Measurements from ENCODE around the gene PHC2. TPM values are rescaled to one million over a fixed set of nuclear protein-coding genes. Genes with fewer than 3 reads are reported as not detected.

Gene PHC2
- total and polyA plus RNA-seq, 9 of the 15 experiments (the other 6 are each of a cell fraction or from before 2014, with no cell fraction given) = 3.1 to 67.6 (median 34.6) TPM

GRCh38 chr1:33466159-33466558 is 35.3 kb upstream of the PHC2 start:
- H3K27me3 ChIP-seq (ENCODE audit: control insufficient read depth in 2 of 2, insufficient read depth in 2 of 2, low read length in 2 of 2) = peaks cover 4 to 36% of the 10 kb centered on the region in 2 experiments; a peak in 3 of 5 replicates
- peaks cover 0 to 5% of the 10 kb centered on the region in 2 experiments; a peak in 3 of 5 replicates for H3K4me1 ChIP-seq (replicated peaks in 1 of 2; ENCODE audit: control insufficient read depth in 2 of 2, insufficient read depth in 2 of 2, low read length in 2 of 2)
- WGBS (ENCODE audit: insufficient coverage, low coverage, missing lambda C conversion rate) = 2% methylated on average over 5 of the region's 6 CpGs
- CTCF ChIA-PET (ENCODE audit: low intra/inter-chr PET ratio) = no interaction called here
- H3K27ac ChIP-seq (ENCODE audit: extremely low read depth, low read depth, low read length) = no peak overlapping the region
- POLR2A ChIA-PET = interaction anchor here (0.7 kb wide), 2 partner anchors 10 to 400 kb away, joined by 3 to 5 read pairs; no protein-coding TSS in a partner anchor
- H3K79me2 ChIP-seq (ENCODE audit: control insufficient read depth, insufficient read depth, low read length) = no peaks in the 10 kb centered on the region
- no peaks in the 10 kb centered on the region for H3K9me1 ChIP-seq (ENCODE audit: control insufficient read depth, insufficient read depth, low read length)
- no peak overlapping the region for H3K4me3 ChIP-seq
- DNase-seq (ENCODE audit: extremely low read depth in 1 of 4, low spot score in 3 of 4) = no peak
- intact Hi-C loops (cut with micrococcal nuclease) = loop anchor here (5.0 kb wide), 1 partner anchor 249 kb away; no protein-coding TSS in a partner anchor
- TF ChIP-seq CBX1 (IDR thresholded peaks at IDR 0.05; ENCODE audit: low read depth) (no peak), ZNF253 (CRISPR knock-in tag; conservative IDR thresholded peaks at IDR 0.05) (no peak), TSC22D4 (tag; IDR thresholded peaks at IDR 0.05) (no peak), CREM (IDR thresholded peaks at IDR 0.05; ENCODE audit: low read depth) (no peak), CSDE1 (IDR thresholded peaks at IDR 0.05) (no peak), RUNX1 (IDR thresholded peaks at IDR 0.05; ENCODE audit: low read depth) (no peak), CHD4 (IDR thresholded peaks at IDR 0.05; ENCODE audit: insufficient read depth, insufficient replicate concordance, low read depth, low read length, poor library complexity, severe bottlenecking) (no peak), PRDM10 (IDR thresholded peaks at IDR 0.05; ENCODE audit: partially characterized antibody) (no peak), HOXB6 (CRISPR knock-in tag; IDR thresholded peaks at IDR 0.05; ENCODE audit: borderline replicate concordance) (no peak), RNF2 (IDR thresholded peaks at IDR 0.05) (no peak), ZNF766 (CRISPR knock-in tag; conservative IDR thresholded peaks at IDR 0.05) (no peak), TCF3 (CRISPR knock-in tag; IDR thresholded peaks at IDR 0.05) (no peak), SRSF9 (IDR thresholded peaks at IDR 0.05; ENCODE audit: borderline replicate concordance, low read depth, low read length) (no peak), RBFOX2 (IDR thresholded peaks at IDR 0.05; ENCODE audit: low read depth, low read length) (no peak), BRD9 (IDR thresholded peaks at IDR 0.05; ENCODE audit: low read depth, partially characterized antibody) (no peak), EP400 (IDR thresholded peaks at IDR 0.05) (no peak)
- TF ChIP-seq, protein P1, sequence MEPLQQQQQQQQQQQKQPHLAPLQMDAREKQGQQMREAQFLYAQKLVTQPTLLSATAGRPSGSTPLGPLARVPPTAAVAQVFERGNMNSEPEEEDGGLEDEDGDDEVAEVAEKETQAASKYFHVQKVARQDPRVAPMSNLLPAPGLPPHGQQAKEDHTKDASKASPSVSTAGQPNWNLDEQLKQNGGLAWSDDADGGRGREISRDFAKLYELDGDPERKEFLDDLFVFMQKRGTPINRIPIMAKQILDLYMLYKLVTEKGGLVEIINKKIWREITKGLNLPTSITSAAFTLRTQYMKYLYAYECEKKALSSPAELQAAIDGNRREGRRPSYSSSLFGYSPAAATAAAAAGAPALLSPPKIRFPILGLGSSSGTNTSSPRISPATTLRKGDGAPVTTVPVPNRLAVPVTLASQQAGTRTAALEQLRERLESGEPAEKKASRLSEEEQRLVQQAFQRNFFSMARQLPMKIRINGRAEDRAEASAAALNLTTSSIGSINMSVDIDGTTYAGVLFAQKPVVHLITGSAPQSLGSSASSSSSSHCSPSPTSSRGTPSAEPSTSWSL (CRISPR knock-in tag; IDR thresholded peaks at IDR 0.05; ENCODE audit: borderline replicate concordance) = no peak
- no TSS peak for BruUV-seq (replicated peaks)
- no peaks in the 10 kb centered on the region for H4K20me1 ChIP-seq (replicated peaks; ENCODE audit: control insufficient read depth, insufficient read depth, low read length)
- 0 out of 4 replicates have a peak overlapping the region, but pooled peaks of 1 of the 2 experiments have one; percentile 11 for H3K9ac ChIP-seq (ENCODE audit: insufficient read depth in 1 of 2, low read depth in 2 of 2, low read length in 2 of 2)
- FAIRE-seq = no peak
- no peak for ATAC-seq
- H3K4me2 ChIP-seq (ENCODE audit: insufficient read depth, low read length) = no peak overlapping the region
- in situ Hi-C loops (cut with MboI) = no loop called here
- no peak overlapping the region for H2AFZ ChIP-seq (ENCODE audit: low read depth, low read length)
- H3K36me3 ChIP-seq (ENCODE audit: control insufficient read depth, insufficient read depth, low read length) = no peaks in the 10 kb centered on the region
- no peaks in the 10 kb centered on the region for H3K9me3 ChIP-seq (replicated peaks; ENCODE audit: control insufficient read depth, insufficient read depth, low read depth, low read length)

Data from K562 (cell line).